Stimulated activated CD4-positive, alpha-beta T cell treated with anti-CD3 and anti-CD28 coated beads, TNF-alpha, amount 100 ng/mL, for 4 hours (primary cell): Measurements from ENCODE around the gene ERMP1.
"Not testable (repeated sequence)": the region's sequence is repeated elsewhere in the genome, so short reads cannot be mapped to it uniquely, and the experiment has no call there.

Experiments
- DNase-seq, 3 experiments: peaks; one replicate each; pipeline ENCODE4 v3.0.0-alpha.2; 2020; ENCODE audit warnings: low read depth in 3 of 3

Gene ERMP1

DNA sequence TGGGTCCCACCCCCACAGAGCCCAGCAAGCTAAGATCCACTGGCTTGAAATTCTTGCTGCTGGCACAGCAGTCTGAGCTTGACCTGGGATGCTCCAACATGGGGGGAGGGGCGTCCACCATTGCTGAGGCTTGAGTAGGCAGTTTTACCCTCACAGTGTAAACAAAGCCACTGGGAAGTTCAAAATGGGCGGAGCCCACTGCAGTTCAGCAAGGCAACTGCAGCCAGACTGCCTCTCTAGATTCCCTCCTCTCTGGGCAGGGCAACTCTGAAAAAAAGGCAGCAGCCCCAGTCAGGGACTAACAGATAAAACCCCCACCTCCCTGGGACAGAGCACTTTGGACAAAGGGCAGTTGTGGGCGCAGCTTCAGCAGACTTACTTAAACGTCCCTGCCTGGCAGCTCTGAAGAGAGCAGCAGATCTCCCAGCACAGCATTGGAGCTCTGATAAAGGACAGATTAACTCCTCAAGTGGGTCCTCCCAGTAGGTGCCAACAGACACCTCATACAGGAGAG is 53.2 kb downstream of the ERMP1 start:
- DNase-seq: not testable (repeated sequence)

DNA sequence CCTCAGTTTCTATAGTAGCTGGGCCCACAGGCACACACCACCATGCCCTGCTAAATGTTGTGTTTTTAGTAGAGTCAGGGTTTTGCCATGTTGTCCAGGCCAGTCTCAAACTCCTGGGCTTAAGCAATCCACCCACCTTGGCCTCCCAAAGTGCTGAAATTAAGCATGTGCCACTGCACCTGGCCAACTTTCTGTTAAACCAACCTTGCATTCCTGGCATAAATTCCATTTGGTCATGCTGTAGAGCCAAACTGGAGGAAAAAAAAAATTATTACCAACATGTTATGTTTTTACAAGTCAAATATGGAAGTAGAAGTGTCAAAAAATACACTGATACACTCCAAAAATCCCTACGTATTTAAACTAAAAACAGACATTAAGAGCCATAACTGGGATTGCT is 54.1 kb downstream of the ERMP1 start:
- no peak for DNase-seq

DNA sequence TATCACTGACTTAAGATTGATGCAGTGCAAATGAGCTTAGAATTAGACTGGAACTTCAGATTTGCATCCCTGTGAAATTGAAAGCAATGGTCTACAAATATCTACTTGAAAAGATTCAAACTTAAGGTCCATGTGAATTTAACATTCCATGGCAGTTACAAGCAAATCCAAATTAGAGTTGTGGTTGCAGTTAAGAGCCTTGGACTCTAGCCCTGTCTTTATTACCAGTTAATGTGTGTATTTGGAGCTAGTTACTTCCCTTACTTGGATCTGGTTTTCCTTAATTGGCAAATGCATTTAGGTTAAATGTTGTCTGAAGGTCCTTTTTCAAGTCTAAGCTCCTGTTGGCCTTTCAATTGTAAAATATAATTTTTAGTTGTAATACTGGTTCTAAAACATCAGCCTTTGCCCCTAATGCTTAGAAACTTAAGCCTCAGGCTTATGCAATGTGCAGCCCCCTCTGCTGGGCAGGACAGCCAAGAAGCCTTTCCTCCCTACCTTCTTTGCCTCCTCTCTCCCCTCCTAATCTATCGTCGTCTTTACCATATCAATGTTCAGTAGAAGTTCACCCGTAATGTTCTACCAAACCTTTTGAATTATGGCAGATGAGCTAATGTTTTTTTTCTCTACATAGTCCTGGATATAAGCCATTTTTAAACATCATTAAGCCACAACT is 59.5 kb downstream of the ERMP1 start:
- no peak for DNase-seq

DNA sequence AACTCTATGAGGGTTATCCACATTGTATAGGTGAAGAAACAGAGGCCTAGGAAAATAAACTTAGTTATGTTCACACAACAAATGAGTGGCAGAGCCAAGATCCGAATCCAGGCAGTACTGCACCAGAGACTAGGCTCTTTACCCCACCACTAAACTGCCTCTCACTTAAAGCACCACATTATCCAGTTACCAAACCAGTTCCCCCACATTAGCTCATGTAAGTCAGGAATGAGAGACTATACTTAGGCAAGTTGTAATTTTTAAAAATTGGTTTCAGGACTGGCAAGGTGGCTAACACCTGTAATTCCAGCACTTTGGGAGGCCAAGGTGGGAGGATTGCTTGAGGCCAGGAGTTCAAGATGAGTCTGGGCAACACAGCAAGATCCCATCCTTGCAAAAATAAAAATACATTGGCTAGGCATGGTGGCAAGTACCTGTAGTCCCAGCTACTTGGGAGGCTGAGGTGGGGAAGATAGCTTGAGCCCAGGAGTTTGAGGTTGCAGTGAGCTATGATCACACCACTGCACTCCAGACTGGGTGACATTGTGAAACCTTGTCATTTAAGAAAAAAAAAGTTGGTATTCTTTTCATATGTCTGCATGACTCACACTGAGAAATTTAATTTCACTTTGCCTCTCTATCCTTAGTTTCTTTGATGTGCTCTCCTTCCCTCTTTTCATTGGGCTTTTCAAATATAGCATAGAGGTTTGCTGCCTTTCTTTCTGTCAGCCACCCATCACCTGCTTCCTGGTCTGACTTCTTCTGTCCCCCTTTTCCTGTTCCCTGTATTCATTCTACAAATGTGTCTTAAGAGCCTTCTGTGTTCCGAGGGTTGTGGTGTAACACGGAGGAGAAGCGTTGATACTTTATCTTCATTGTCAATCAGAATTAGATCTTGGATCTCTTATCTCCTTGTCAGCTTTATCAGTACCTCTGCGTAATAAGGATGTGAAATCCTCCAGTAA is 64.7 kb downstream of the ERMP1 start:
- DNase-seq: no peak

DNA sequence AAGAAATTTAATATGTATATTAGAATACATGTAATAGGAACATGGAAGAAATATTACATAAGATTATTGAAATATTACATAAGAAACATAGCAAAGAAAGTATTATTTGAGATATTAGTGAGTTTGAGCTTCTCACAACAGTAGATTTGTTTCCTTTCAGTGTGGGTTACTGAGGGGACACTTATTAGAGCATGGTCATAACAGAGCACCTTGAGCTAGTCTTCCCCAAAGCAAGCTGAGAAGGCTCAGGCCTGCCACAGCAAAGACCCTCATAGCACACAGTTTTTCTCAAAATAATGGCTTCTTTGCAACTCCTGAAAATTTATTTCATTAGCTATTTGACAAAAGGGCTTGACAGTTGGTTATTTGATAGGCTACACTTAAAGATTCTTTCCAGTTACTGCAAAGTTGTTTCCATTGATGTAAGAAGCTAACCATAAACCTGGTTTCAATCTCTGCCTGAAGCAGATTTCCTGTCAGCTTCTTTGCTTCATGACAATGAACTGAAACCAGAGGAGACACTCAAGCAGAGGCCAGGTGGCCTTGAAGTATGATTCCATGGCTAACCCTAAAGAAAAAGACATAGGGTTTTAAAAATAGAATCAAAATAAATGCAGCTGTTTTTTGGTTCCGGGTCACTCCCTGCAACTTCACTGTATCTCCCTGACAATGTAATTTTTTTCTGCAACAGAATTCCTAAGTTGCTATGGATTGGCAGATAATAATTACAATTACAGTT is 68.6 kb downstream of the ERMP1 start:
- DNase-seq: no peak

DNA sequence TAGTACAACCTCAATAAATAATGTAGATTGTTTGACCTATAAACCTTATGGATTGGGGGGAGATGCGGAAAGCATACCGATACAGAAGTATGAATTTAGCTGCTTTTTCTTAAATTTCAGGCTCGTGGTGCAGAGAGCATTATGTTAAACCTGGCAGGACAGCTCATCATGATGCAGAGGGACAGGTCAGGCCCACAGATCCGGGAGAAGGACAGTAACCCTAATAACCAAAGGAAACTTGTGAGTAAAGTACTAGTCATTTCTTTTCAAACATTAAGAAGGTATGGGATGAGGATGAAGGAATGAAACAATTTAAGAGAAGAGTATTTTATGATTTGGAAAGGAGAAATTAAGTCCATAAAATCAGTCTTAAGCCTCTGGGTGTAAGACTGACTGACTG is 70.5 kb downstream of the ERMP1 start:
- no peak for DNase-seq

DNA sequence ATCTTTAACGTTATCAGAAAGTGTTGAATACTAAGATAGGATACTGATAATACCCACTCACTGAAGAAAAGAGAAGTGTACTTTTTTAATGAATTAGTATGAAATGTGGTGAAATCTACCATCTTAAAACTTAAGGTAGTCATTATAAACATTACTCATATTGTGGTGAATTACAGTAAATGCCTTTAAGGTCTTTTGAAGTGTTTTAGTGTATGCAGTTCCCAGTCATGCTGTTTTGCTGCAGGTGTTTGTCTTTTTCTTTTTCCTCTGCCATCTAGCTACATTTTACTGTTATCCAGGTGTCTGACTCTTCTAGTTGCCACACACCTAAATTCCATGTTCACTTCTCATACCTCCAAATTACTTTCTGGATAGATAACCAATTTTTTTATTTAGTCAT is 72.6 kb downstream of the ERMP1 start:
- DNase-seq: no peak

DNA sequence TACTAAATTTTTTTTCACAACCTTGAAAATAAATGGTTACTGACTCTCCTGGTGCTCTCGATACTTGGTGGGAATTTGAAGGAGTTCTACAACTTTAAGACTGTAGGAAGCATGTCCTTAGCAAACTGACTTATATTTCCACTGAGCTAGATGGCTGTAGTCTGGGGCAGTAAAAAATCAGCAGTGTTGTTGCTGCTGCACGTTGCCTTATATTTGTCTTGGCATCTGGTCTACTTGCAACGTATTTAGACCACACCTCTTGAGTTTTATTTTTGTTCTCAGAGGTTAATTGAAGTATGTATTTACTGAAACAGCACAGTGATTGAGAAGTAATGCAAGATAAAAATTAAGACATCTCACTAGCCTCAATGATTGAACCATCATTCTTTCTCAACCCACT is 76.3 kb downstream of the ERMP1 start:
- no peak for DNase-seq

DNA sequence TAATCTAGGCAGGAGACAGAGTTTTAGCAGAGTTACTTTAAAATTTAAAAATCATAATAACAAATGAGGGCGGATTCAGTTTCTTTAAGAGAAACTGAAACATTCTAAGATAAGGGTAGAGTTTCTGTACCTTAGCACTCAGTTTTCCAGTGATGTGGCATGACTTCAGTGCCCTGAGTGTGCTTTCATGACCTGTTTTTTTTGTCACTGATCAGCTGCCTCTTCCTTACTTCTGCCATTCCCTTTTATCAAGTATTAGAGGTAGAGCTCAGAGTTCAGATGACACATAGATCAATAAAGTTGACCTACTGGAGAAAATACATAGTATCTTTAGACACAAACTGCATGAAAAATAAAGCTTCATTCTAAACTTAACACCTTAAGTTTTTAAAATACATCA is 82.3 kb downstream of the ERMP1 start:
- no peak for DNase-seq

DNA sequence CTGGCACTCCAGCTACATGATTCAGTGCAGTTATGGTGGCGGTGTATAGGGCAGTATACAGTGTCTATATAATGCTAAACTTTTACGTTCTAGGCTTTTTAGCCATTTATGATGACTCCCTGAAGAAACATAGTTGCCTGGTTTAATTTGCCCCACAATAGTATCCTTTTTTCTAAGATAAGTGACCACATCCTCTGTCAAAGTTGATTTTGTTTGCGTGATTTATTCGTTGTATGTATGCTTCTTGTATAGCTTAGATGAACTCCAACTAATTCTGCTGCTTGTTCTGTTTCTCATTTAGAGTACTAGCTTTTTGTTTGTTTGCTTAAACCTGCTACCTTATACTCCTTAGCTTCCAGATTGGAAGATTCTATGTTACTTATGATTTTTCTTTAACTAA is 83.6 kb downstream of the ERMP1 start:
- no peak for DNase-seq

DNA sequence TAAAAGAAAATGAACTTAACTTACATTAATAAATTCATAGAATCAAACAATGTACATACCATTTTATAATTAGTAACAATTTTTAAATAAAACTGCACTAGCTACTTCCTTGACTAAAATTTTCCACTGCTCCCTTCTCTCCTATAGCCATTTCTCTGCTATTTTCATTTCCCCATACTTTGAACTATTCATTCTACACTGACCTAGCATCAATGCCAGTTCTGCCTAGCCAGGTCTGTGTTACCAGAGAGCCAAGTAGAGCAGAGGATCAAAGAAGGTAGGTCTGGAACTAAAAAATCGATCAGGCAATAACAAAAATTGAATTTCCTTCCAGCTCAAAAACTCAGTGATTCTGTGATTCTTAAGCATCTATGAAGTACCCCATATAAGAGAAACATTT is 84.5 kb downstream of the ERMP1 start:
- DNase-seq: no peak

DNA sequence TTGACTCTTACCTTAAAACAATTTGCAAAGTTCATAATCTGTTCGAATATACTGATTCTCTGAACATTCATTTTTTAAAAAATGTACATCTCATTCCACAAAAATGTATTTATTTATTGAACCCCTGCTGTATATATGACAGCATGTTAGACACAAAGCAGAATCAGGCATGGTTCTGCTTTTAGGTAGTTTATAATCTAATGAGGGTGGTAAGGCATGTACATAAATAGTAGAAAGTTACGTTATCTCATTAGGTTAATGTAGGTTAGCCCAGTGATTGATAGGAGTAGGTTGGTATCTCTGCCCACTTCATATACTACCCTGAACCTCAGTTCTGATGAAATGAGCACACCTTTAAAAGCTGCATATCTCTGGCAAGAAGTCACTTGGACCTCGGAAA is 89.8 kb downstream of the ERMP1 start:
- no peak for DNase-seq

DNA sequence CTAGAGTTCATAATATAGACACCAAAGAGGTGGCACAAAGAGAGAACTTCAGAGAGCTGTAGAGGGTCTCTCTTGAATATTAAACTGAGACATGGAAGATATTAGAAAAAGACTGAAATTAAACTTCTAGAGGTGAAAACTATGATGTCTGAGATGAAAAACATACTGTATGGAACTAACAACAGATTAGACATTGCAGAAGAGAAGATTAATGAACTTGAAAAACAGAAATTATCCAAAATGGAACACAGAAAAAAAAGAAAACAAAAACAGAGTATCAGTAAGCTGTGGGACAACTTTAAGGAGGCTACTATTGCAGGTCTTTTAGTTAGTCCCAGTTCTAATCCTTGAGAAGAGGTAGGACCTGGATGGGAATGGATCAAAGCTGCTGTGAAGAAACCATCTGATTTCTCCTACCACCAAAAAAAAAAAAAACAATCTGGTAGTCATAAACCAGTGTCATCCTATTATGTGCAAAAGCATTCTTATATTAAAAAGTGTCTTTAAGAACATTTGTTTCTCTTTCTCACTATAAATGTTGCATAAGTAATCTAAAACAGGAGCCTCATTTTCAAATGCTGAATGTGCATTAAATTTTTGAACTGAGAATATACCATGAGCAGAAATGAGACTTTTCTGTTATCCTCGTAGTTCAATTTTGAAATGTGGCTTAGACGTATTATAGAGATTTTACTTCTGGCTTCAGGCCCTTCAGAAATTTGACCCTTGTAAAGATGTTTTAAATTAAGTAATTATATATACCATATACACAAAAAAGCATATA is 96.2 kb downstream of the ERMP1 start:
- no peak for DNase-seq

DNA sequence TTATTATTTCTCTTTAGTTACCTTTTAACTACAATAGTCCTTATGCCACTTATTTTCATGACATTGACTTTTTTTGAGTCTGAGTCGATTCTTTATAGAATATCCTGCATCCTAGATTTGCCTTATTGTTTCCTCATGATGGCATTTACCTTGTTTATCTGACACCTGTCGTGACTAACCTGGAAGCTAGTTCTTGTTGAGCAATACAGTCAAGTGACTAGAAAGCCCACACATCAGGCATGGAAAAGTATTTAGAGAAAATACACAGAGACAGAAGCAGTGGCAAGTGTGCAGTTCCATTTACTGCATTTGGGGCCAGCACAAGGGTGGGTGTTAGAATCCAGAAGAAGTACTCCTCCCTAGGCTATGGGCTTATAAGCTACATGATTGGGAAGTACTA is 97.8 kb downstream of the ERMP1 start:
- DNase-seq: no peak
